ENCODE measurements around the gene DLEC1.
"Not testable (repeated sequence)": the region's sequence is repeated elsewhere in the genome, so short reads cannot be mapped to it uniquely, and the experiment has no call there.

DLEC1 gene

DNA sequence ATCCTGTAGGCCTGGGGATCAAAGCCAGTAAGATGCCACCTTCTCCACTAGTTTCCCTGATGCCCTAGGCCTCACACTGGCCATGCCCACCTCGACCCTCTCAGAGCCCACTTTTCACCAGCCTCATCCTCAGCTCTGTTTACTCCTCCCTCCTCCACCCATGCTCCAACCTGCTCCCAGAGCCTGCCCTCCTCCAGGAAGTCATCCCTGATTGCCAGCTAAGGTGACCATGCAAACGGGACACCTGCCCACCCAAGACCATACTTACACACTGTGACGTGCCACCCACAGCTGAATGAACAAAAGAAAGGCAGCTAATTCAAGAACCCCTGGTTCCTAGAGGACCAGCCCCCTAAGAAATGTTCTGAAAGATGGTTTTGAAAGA is 18.7 kb upstream of the DLEC1 start:
- no peak for DNase-seq

DNA sequence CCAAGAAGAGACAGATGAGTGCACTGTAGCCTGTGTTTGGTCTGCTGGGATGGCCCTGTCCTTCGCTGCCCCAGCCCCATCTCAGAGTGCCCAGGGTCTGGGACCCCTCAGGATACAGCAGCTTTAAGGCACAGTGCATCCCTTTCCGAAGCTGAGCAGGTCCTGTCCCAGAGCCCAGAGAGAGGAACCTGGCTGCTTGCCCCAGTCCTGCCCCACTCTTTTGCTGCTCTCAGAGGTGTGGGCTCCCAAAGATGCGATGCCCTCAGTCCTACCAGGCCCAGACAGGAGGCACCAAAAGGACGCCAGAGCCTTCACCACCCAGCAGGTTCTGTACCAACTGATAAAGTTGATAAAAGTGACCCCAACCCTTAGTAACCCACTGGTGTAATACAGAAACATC is 17.8 kb upstream of the DLEC1 start:
- DNase-seq, result no peak

DNA sequence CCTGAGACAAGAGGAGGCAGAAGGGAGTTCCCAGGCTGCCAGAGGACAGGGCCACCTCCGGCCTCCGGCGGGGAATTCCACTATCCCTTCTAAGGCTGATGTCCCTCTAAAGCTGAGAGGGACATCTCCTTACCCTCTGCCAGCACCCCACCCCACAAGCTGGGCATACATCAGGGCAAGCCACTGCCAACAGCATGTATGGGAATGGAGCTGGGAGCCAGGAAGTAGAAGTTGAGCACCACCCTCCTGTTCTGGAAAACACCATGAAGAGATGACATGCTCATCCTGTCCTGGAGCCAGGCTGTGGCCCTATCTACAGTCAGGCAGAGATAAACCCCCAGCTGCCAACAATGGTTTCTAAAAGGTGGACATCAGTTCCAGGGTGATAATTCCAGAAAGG is 16.7 kb upstream of the DLEC1 start:
- DNase-seq, result no peak

DNA sequence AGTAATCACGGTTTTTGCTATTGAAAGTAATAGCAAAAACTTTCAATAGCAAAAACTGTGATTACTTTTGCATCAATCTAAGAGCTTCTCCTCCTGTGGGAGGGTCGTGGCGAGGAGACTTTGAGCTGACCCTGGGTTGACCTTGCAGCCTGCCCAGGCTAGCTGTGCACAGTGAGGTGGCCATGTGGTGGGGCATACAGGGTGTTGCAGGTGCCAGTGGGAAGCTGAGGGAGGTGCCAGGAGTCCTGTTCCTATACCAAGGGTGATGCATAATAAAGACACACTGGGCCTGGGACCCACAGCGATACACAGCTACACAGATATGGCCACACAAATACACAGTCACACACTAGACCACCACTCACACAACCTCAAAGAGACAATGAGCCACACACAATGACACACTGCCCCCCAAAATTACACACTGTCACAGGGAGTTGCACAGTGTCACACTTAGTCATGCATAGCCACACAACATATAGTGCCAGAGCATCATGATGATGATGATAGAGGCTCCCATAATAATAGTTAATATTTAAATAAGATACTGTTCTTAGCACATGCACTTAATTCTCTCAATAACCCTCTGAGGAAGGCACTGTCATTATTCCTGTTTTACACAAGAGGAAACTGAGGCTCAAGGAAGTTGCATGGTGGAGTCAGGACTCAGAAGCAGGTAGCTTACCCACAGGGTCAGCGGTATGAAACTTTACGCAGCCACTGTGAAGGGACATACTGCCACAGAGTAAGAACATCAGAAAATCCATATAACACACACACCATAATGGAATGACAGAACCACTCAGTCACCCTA is 15.9 kb upstream of the DLEC1 start:
- no peak for DNase-seq

DNA sequence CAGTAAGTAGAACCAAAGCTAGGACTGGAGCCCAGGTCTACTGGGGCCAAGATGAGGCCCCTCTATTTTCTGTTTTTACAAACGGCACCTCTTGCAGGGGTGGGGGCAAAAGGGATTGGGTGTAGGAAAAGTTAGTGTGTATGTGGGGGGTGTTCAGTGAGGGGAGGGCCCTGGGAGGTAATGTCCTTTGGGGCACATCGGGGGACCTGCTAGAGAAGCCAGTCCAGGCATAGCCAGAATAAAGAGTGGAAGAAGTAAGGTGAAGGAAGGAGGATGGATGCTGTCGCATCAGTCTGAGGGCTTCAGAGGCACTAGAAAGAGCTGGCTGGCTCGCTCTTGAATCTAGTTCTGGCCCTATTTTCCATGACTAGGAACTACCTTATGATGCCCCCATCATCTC is 12.2 kb upstream of the DLEC1 start:
- DNase-seq, result no peak

DNA sequence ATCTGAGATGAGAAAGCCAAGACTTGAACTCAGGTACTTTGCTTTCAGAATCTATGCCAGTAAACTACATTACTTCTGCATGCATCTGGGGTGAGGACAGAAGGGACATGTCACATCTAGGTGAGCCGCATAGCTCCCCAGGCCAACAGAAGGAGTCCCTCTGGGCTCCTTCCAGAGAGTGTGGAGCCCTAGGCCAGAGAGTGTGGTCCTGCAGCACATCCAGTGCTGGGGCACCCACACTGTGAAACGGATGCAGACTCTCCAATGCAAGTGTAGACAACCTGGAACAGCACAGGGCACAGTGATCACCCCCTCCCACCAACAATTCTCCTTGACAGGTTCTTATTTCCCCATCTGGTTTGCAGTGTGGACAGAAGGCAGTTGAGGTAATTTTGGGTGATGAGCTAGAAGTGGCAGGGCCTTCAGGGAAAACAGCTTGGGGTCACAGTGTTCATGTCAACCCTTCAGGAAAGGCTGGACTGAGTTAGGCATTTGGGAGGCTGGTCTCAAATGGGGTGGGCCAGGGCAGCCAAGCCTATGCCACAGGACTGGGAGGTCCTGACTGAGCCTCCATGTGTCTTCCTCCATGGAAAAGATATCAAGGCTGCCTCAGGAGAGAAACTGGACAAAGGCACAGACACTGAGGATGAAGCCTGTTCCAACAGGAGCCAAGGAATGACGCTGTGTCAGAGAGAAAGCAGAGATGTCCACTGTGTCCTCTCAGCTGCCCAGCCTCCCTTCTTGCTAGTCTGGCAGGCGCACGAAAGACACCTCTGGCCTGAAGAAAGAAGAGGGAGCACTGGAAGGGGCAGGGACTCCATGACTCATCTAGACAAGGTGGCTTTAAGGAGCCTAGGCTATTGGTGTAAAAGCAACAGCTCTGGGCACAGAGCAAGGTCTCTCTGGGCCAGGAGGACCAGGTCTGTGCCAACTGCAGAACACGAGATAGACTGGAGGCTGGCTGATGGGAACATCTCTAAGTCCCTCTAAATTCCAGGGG is 11.2 kb upstream of the DLEC1 start:
- DNase-seq, result no peak

DNA sequence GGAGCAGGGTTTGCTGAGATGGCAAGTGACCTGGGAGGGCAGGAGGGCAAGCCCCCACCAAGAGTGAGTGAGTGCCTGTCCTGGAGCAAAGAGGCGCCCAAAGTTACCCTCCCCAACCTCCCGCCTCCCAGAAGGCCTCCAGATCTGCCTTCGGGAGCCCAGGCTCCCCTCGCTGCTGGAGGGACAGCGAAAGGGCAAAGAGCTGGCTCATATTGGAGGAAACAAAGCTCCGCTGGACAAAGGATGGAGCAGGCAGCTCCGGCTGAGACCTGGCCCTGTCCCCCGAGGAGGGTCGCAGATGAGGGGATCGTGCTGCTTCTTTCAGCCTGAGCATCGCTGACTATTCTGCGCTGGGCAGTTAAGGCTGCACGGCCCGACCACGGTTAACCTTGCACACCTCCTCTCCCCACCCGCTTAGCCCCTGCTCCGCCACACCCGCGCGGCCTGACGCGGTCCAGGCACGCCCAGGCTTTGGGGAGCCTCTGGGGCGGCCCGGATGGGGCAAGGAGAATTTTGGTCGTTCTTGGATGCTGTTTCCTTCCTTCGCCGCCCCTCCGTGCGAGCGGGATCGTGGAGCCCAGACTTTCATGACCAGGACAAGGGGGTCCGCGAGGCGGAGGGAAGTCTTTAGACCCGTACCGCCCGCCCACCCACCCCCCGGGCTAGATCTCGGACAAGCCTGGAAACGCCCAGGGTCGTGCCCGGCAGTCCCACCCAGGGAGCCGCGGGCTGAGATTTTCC is 10.2 kb upstream of the DLEC1 start:
- DNase-seq, result no peak

DNA sequence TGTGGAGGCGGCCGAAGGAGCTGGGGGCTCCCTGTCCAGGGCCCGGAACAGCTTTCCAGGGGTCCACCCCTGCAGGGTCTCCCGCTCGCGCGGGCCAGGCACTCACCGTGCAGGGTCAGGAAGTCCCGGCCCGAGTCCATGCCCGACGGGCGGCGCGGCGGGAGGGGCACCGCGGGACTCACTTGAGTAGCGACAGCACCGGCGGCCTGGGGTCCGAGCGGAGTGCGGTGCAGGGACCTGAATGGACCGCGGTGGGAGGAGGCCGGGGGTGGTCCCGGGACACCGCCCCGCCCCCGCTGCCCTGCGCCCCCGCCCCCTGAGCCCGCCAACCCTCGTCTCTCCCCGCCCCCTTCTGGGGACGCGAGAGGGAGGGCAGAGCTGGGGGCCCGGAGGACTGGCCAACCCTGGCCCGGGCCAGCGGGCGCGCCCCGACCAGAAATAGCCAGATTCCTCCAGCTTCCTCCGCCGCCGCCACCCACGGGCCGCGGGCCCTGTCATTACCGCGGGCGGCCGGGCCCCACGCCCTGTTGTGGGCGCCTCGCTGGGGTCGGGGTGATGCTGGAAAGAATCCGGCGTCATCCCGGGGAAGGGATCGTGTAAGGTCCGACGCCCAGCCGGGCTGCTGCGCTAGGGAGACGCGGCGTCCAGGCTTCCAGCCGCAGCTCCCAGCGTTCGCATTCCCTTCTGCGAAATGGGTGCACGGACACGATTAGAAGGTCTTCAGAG is 9.4 kb upstream of the DLEC1 start, which contains the start of gene PLCD1:
PLCD1 (minus strand) TSS at position 243 of the 726 bp plus-strand sequence; CDS start at position 140, 103 bp downstream.
- DNase-seq, result peak in 1 of 2 experiments; percentile 21

DNA sequence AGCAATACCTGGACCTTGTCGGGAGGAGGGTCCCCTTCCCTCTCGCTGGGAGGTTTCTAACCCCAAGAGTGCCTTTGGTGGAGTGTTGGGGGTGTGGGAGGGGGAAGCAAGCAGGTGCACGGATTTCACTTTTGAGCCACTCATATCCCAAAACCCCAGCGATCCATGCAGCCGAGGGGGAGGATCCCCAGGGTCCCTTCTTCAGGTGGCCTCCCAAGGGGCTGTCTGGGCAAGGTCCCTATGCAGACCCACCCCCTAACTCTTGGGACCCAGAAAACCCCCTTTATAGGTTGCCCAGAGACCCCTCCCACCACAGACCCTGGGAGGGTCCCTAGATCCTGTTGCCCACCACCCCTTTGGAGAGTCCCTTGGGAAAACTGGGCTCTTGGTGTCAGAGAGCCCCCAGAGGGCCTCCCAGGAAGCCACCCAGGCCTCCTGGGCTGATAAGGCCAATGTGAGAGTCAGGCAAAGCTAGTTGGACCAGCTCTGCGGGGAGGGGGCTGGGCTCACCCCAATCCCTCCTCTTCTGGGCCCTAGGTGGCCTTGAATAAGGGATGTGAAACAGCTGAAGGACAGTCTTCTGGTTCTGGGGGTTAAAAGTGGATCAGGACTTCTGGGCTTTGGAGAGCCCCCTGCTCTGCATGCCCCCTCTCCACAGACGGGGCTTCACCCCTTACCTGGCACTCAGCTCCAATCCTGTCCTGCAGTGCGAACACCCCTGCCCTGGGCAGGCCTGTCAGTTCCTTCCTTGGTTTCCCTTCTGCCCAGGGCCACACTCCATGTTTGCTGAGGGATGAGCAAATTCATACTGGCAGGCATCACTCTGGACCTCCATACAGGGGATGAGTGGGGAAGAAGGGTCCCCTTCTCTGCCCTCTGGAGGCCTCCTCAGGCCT is 8.6 kb upstream of the DLEC1 start:
- DNase-seq, result no peak

DNA sequence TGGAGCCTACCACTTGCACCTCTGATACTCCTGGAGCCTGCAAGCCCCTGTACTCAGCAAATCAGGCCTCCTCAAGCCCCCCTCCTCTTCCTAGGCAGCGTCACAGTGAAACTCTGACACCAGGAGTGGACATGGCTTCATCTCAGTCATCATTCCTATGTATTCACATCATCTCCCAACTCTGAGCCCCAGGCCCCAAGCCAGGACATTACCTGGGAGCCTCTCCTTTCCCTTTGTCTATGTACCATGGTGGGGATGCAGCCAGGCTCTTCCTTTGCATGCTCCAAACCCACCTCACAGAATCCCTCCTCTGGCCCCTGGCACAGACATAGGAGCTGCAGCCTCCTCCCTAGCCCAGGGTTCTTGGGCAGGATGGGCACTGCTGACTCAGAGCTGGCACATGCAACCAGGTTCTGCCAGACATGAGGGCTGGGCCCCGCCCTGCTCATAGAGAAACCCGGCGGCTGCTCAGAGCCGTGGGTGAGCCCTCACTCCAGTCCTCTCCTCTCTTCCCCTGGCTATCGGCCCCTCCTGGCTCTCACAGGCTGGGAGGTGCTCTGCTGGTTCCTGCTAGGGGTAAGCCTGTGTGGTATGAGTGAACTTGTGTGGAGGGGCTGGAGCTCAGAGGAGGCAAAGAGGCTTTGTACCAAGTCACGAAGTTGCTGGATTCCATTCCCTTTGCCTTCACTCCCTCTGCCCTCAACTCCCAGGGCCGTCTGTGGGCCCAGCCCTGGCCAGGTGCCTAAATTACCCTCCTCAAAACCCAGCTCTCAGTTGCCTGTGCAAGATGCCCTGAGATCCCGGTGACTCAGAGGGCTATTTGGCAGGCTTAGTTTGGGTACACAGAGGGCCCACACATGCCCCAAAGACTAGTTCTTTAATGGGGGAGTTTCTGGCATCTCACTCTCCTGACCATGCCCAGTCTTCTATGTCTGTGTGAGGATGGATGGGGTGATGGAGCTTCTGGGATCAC is 7.7 kb upstream of the DLEC1 start:
- DNase-seq, result peak; percentile 55 to 62

DNA sequence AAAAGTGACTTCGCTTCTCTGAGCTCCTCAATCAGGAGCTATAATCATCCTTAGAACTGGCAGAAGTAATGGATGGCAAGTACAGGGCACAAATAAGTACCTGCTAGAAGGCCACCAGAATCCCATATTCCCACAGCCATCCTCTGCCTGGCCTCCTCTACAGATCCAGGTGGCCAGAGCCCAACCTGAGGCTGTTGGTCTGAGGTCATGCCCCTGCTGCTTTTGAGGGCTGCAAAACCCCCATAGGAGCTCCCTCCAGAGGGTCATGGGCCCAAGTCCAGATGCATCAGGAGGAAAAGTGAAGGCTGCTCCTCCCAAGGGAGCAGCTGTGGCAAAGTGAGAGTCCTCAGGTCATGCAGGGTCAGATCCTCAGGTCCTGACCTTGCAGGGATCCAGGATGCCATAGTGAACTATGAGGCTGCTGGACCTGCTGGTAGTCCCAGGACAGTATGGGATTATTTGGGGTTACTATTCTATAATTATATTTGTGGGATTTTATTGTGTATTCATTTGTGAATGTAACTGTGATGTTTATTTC is 6.6 kb upstream of the DLEC1 start:
- no peak for DNase-seq

DNA sequence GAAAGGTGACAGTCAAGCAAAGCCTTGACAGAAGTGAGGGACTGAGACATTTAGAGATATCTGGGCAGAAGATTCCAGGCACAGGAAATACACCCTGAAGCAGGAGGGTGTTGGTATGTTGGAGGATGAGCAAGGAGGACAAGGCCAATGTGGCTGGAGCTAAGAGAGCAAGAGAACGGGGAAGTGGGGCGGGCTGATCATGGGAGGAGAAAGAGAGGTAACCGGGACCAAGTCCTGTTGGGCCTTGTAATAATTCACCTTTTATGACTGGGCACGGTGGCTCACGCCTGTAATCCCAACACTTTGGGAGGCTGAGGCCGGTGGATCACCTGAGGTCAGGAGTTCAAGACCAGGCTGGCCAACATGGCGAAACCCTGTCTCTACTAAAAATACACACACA is 5.4 kb upstream of the DLEC1 start:
- DNase-seq, result not testable (repeated sequence)

DNA sequence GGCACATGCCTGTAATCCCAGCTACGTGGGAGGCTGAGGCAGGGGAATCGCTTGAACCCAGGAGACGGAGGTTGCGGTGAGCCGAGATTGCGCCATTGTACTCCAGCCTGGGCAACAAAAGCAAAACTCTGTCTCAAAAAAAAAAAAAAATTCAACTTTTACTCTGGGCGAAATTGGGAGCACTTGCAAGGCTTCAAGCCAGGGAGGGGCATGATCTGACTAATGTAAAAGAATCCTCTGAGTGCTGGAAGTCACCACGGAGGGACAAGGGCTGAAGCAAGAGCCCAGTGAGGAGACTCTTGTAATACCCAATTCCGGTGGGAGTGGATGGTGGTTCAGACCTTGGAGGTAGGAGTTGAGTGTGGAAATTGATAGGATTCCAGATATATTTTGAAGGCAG is 4.7 kb upstream of the DLEC1 start:
- not testable (repeated sequence) for DNase-seq

DNA sequence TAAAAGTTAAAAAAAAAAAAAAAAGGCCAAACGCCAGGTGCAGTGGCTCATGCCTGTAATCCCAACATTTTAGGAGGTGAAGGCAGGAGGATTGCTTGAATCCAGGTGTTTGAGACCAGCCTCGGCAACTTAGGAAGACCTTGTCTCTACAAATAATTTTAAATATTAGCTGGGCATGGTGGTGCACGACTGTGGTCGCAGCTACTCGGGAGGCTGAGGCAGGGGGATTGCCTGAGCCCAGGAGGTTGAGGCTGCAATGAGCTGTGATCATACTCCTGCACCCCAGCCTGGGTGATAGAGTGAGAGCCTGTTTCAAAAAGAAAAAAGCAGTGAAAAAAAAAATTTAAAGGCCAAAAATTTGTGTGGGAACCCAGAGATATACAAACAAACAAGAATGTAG is 2.7 kb upstream of the DLEC1 start:
- DNase-seq, result no peak

DNA sequence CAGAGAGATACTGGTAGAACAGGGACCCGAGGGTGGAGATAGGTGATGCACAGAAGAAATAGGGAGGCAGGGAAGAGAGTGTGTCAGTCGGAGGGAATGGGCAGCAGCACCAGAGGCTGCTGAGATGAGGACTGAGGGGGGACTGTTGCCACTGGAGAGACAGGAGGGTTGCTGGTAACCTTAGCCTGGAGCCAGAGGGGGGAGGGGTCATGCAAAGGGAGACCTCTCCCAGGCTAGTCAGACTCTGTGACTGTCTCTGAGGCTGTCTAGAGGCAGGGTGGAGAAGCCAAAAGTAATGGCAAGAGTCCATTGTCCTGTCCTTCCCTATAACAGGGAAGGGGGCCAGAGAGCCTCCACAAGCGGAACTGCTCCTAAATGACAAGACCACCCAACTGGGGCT is 2.1 kb upstream of the DLEC1 start:
- DNase-seq, result no peak

DNA sequence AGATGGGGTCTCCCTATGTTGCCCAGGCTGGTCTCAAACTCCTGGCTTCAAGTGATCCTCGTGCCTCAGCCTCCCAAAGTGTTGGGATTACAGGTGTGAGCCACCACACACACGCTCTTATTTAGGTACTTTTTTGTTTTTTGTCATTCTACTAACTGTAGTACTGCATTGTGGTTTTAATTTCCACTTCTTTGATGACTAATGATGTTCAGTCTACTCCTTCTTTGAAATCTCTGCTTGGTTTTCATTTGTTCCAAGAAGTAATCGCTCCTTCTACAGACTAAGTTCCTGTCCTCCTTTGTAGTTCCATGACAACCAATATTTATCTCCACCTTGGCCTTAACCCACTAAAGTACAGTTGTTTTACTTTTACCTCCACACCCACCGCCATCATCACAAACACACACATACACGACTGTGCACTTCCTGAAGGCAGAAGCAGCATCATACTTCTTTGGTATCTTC is 529 bp upstream of the DLEC1 start:
- DNase-seq, result peak; percentile 41 to 44

DNA sequence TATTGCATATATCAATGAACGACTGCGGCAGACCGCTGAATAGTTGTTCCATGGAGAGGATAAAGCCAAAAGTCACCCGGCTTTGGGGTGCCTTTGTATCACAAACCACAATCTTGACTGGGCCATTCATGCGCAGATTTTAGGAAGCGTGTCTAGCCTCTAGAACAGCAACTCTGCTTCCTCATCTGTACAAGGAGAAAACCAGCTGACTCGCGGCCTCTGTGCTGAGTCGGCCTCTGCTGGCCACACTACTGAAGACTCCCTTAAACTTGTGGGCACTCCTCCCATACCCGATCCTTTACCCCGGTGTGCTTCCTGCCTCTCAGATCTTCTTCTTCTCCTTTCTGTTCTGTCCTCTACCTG is 872 bp downstream of the DLEC1 start:
- peak; percentile 35 to 41 for DNase-seq

DNA sequence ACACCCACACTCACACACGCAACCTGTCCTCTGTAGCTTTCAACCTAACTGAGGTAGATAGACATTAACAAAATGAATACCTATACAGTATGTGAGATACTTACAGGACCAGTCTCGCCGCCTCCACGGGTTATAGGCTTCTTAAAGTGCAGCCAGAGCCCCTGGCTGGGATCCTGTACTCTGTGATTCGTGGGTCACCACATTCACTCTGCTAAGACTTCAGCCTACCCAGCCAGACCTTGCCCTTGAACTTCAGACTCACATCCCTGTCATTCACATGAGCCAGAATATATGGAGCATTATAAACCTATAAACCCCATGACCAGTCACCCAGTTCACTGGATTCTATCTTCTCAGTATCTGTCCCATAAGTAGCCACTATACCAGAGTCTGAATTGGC is 1.4 kb downstream of the DLEC1 start:
- no peak for DNase-seq

DNA sequence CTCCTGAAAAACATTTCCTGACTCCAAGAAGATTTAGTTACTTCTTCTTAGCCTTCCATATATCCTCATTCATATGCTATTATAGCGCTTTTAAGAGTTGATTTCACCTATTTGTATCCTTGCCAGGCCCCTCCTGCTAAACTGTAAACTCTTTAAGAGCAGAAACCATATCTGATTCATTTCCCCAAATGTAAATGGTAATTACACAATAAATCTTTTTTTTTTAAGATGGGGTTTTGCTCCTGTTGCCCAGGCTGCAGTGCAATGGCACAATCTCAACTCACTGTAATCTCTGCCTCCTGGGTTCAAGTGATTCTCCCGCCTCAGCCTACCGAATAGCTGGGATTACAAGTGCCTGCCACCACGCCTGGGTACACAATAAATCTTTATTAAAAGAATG is 4.5 kb downstream of the DLEC1 start:
- no peak for DNase-seq

DNA sequence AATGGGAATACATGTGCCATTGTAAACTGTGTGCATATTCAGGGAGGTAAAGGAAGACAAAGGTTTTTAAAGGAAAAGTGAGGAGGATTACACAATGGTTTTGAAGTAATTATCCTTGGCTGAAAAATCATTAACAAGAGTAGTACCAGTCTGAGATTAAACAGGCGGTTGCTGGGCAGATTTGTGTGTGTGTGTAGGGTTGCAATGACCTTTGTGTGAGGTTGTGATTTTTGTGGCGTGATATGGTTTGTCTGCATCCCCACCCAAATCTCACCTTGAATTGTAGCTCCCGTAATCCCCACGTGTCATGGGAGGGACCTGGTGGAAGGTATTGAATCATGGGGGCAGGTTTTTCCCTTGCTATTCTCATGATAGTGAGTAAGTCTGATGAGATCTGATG is 7.0 kb downstream of the DLEC1 start:
- DNase-seq, result no peak

All from activated CD4-positive, alpha-beta T cell treated with anti-CD3 and anti-CD28 coated beads, Interleukin-2, amount 50 U/mL, for 4 hours (primary cell).